Motor neuron (in vitro differentiated cells): ENCODE measurements around the gene PSMD9. TPM values are rescaled to one million over a fixed set of nuclear protein-coding genes. Genes with fewer than 3 reads are reported as not detected.
"Not testable (repeated sequence)": the region's sequence is repeated elsewhere in the genome, so short reads cannot be mapped to it uniquely, and the experiment has no call there.

Source experiments
- ATAC-seq, 8 experiments: fragments of 200-7000 bp; cut with Tn5 transposase; replicated peaks in 6 of 8; 2 replicates each; pipeline ENCODE4 v1.8.0; 2021; ENCODE audit warnings: mild to moderate bottlenecking in 8 of 8, moderate library complexity in 8 of 8
- H3K27ac ChIP-seq, 2 donors: fragments of 250-450 bp; sonication (Bioruptor Pico); 2 replicates each; pipeline ENCODE4 v1.9.0; 2021; ENCODE audit warnings: antibody characterized with exemption in 2 of 2, mild to moderate bottlenecking in 2 of 2, moderate library complexity in 1 of 2
- H3K4me1 ChIP-seq, 2 donors: fragments of 250-450 bp; sonication (Bioruptor Pico); replicated peaks in 1 of 2; 2 replicates each; pipeline ENCODE4 v1.6.1; 2021; ENCODE audit warnings: antibody characterized with exemption in 2 of 2, mild to moderate bottlenecking in 2 of 2, moderate library complexity in 1 of 2
- H3K4me3 ChIP-seq, 5 donors: fragments of 250-450 bp; sonication (Bioruptor Pico); 2 replicates each; pipeline ENCODE4 v1.9.0; 2021; ENCODE audit warnings: antibody characterized with exemption in 5 of 5, mild to moderate bottlenecking in 5 of 5, moderate library complexity in 4 of 5
- WGBS, 10 experiments: fragments of 450-650 bp; shearing (Covaris generic); methylation state at CpG; one replicate each; pipeline ENCODE4 v1.0.0; 2022; 5-methylcytosine and 5-hydroxymethylcytosine counted together
- in situ Hi-C, 9 experiments: fragments of 400-800 bp; cut with MboI; loops; one replicate each; pipeline ENCODE4 v1.15.0; 2021; ENCODE audit warnings: low sequenced_read_pairs in 9 of 9, low pct_unique_long_range_greater_than_20kb in 2 of 9; ENCODE audit not compliant: unreplicated experiment in 9 of 9
- total RNA-seq, 8 experiments: library from RNA; unstranded; fragments of 300-600 nt; gene quantifications; 2 replicates each; pipeline versions ENCODE4 v1.2.3 to v1.2.4, GENCODE V29; 2022

The PSMD9 gene
- total RNA-seq, 8 experiments from 2014 or later, result 25.3 to 135 (median 54.6) TPM

- Histone ChIP-seq H3K4me1 (no peaks in the 10 kb centered on the region), H3K27ac (no peak overlapping the region), H3K4me3 (no peak overlapping the region)
- no peak for ATAC-seq
- in situ Hi-C loops, result no loop called here
- 80 to 100% (median 96%) methylated on average over 1 to 9 of the region's 14 CpGs for WGBS, 10 experiments
These were observed 23.4 kb downstream of the PSMD9 start for GRCh38 chr12:121911824-121912585.

- in situ Hi-C loops, result no loop called here
- no peak for ATAC-seq
- H3K4me1 ChIP-seq, result peaks cover 0 to 6% of the 10 kb centered on the region in 2 donors
- 7 to 80% (median 67%) methylated on average over 2 to 5 of the region's 5 CpGs; no CpG with 5 or more reads in 3 of the 10 experiments for WGBS, 10 experiments
- no peak overlapping the region for H3K4me3 ChIP-seq
- no peak overlapping the region for H3K27ac ChIP-seq
These were observed 27.3 kb downstream of the PSMD9 start for GRCh38 chr12:121915841-121916321.

GRCh38 chr12:121916719-121917118 lies 28.1 kb downstream of the PSMD9 start:
- Histone ChIP-seq H3K4me3 (no peak overlapping the region), H3K4me1 (peaks cover 0 to 6% of the 10 kb centered on the region in 2 donors), H3K27ac (no peak overlapping the region)
- 0 to 89% (median 70%) methylated on average over 1 to 4 of the region's 7 CpGs; no CpG with 5 or more reads in 3 of the 10 experiments for WGBS, 10 experiments
- ATAC-seq, result peak in 2 of 8 experiments; percentile 6 to 66
- in situ Hi-C loops, result no loop called here

GRCh38 chr12:121917950-121918678 lies 29.5 kb downstream of the PSMD9 start, which contains the start of gene CFAP251:
Gene CFAP251, plus strand, starts transcription at chr12:121918592. Its CDS starts 2,714 bp downstream, at chr12:121921306.
- H3K27ac ChIP-seq, result peak within 1 kb of the TSS in 1 of 2 donors; percentile 21
- peak within 1 kb of the TSS; percentile 28 to 44 (median 32) for H3K4me3 ChIP-seq
- peak in 7 of 8 experiments; percentile 83 to 99 (median 97) for ATAC-seq
- 17 to 100% (median 67%) methylated on average over 1 to 26 of the region's 41 CpGs; no CpG with 5 or more reads in 1 of the 10 experiments for WGBS, 10 experiments
- peaks cover 0 to 6% of the 10 kb centered on the region in 2 donors for H3K4me1 ChIP-seq
- in situ Hi-C loops, result no loop called here

GRCh38 chr12:121918679-121919038 lies 30.1 kb downstream of the PSMD9 start:
- H3K27ac ChIP-seq, result peak overlapping the region in 1 of 2 donors; percentile 21
- no peak for ATAC-seq
- peak overlapping the region; percentile 28 to 44 (median 32) for H3K4me3 ChIP-seq
- in situ Hi-C loops, result no loop called here
- WGBS, 10 experiments, result 10 to 80% methylated on average over 1 to 2 of the region's 22 CpGs; no CpG with 5 or more reads in 8 of the 10 experiments
- H3K4me1 ChIP-seq, result peaks cover 0 to 6% of the 10 kb centered on the region in 2 donors

- in situ Hi-C loops, result no loop called here
These were observed 32.5 kb downstream of the PSMD9 start for GRCh38 chr12:121921066-121921465.

GRCh38 chr12:121925358-121925695 lies 36.7 kb downstream of the PSMD9 start:
- Histone ChIP-seq H3K4me3 (no peak overlapping the region), H3K4me1 (peaks cover 10 to 13% of the 10 kb centered on the region in 2 donors), H3K27ac (no peak overlapping the region)
- WGBS, 10 experiments, result 0 to 40% (median 19%) methylated on average over 1 to 7 of the region's 7 CpGs; no CpG with 5 or more reads in 1 of the 10 experiments
- in situ Hi-C loops, result no loop called here
- peak; percentile 47 to 88 (median 83) for ATAC-seq

More at GRCh38 chr12:121921066-121921465, 32.5 kb downstream of the PSMD9 start:
- H3K4me1 ChIP-seq, result peaks cover 10 to 19% of the 10 kb centered on the region in 2 donors
- no peak overlapping the region for H3K4me3 ChIP-seq
- no peak overlapping the region for H3K27ac ChIP-seq
- no peak for ATAC-seq
- 0 to 90% (median 80%) methylated on average over 1 to 2 of the region's 2 CpGs; no CpG with 5 or more reads in 4 of the 10 experiments for WGBS, 10 experiments

GRCh38 chr12:121926874-121927706 lies 38.5 kb downstream of the PSMD9 start:
- Histone ChIP-seq H3K4me3 (no peak overlapping the region), H3K4me1 (peaks cover 10 to 13% of the 10 kb centered on the region in 2 donors), H3K27ac (no peak overlapping the region)
- ATAC-seq, result no peak
- WGBS, 10 experiments, result 71 to 100% (median 85%) methylated on average over 1 to 6 of the region's 7 CpGs; no CpG with 5 or more reads in 1 of the 10 experiments
- in situ Hi-C loops, result no loop called here

- WGBS, 10 experiments, result 12 to 100% (median 62%) methylated on average over 1 to 5 of the region's 5 CpGs
- in situ Hi-C loops, result no loop called here
- Histone ChIP-seq H3K4me3 (no peak overlapping the region), H3K27ac (no peak overlapping the region), H3K4me1 (peaks cover 10 to 13% of the 10 kb centered on the region in 2 donors)
- ATAC-seq, result no peak
These were observed 39.2 kb downstream of the PSMD9 start for GRCh38 chr12:121927813-121928212.

GRCh38 chr12:121929545-121929944 lies 41.0 kb downstream of the PSMD9 start:
- WGBS, 10 experiments, result 92 to 100% (median 100%) methylated on average over 1 to 5 of the region's 7 CpGs; no CpG with 5 or more reads in 4 of the 10 experiments
- ATAC-seq, H3K4me3 ChIP-seq, in situ Hi-C loops, H3K27ac ChIP-seq: not testable (repeated sequence)
- H3K4me1 ChIP-seq, result peaks cover 8 to 15% of the 10 kb centered on the region in 2 donors

- H3K27ac ChIP-seq, result no peak overlapping the region
- no peak overlapping the region for H3K4me3 ChIP-seq
- in situ Hi-C loops, result no loop called here
- 17 to 100% (median 67%) methylated on average over 1 to 4 of the region's 4 CpGs; no CpG with 5 or more reads in 3 of the 10 experiments for WGBS, 10 experiments
- ATAC-seq, result no peak
- peaks cover 0 to 3% of the 10 kb centered on the region in 2 donors for H3K4me1 ChIP-seq
These were observed 42.3 kb downstream of the PSMD9 start for GRCh38 chr12:121930862-121931261.

- in situ Hi-C loops, result no loop called here
- no peak overlapping the region for H3K27ac ChIP-seq
- H3K4me1 ChIP-seq, result peaks cover 0 to 3% of the 10 kb centered on the region in 2 donors
- no peak overlapping the region for H3K4me3 ChIP-seq
- no peak for ATAC-seq
- WGBS, 10 experiments, result 50 to 100% (median 97%) methylated on average over 1 to 3 of the region's 3 CpGs; no CpG with 5 or more reads in 4 of the 10 experiments
These were observed 43.6 kb downstream of the PSMD9 start for GRCh38 chr12:121932176-121932536.
